Mononuclear cell (primary cell): ENCODE measurements around the gene GPAT3. TPM values are rescaled to one million over a fixed set of nuclear protein-coding genes. Genes with fewer than 3 reads are reported as not detected.

Experiments used
- H3K27me3 ChIP-seq: 2 replicates; pipeline ENCODE4 v1.6.0; 2011; ENCODE audit warnings: low read length, control low read depth; ENCODE audit not compliant: insufficient read depth
- H3K4me1 ChIP-seq: 2 replicates; pipeline ENCODE4 v1.5.1; 2011; ENCODE audit warnings: mild to moderate bottlenecking, low read length, control low read depth; ENCODE audit not compliant: insufficient read depth
- H3K4me3 ChIP-seq: 2 replicates; pipeline ENCODE4 v1.5.1; 2011; ENCODE audit warnings: mild to moderate bottlenecking, low read length, moderate library complexity
- H3K9me3 ChIP-seq: 2 replicates; pipeline ENCODE4 v1.5.1; 2011; ENCODE audit warnings: low read depth, mild to moderate bottlenecking, control low read depth, low read length
- total RNA-seq: library from RNA; depleted of rRNA; stranded (reverse); fragments of >200 nt; gene quantifications from one replicate; pipeline ENCODE4 v1.2.3, GENCODE V29; 2012

GPAT3 gene
- total RNA-seq, 1 donor = 10.1 TPM

- Histone ChIP-seq H3K4me3 (no peak overlapping the region), H3K4me1 (no peaks in the 10 kb centered on the region), H3K27me3 (peaks cover 13% of the 10 kb centered on the region), H3K9me3 (no peaks in the 10 kb centered on the region)
These were observed 8.2 kb upstream of the GPAT3 start for GRCh38 chr4:83527671-83528070.

- H3K9me3 ChIP-seq = no peaks in the 10 kb centered on the region
- peaks cover 33% of the 10 kb centered on the region for H3K27me3 ChIP-seq
- H3K4me1 ChIP-seq = peaks cover 33% of the 10 kb centered on the region
- peak overlapping the region; percentile 77 for H3K4me3 ChIP-seq
These were observed 709 bp downstream of the GPAT3 start for GRCh38 chr4:83536362-83537272.

- Histone ChIP-seq H3K9me3 (no peaks in the 10 kb centered on the region), H3K4me3 (no peak overlapping the region), H3K4me1 (peaks cover 22% of the 10 kb centered on the region), H3K27me3 (no peaks in the 10 kb centered on the region)
These were observed 6.3 kb downstream of the GPAT3 start for GRCh38 chr4:83542225-83542624.

GRCh38 chr4:83546786-83547185 is 10.9 kb downstream of the GPAT3 start:
- Histone ChIP-seq H3K4me1 (peaks cover 27% of the 10 kb centered on the region), H3K4me3 (no peak overlapping the region), H3K9me3 (no peaks in the 10 kb centered on the region), H3K27me3 (no peaks in the 10 kb centered on the region)

GRCh38 chr4:83548151-83548905 is 12.4 kb downstream of the GPAT3 start:
- Histone ChIP-seq H3K4me1 (peaks cover 43% of the 10 kb centered on the region), H3K4me3 (no peak overlapping the region), H3K27me3 (no peaks in the 10 kb centered on the region), H3K9me3 (no peaks in the 10 kb centered on the region)

GRCh38 chr4:83552083-83552482 is 16.2 kb downstream of the GPAT3 start:
- H3K4me3 ChIP-seq = no peak overlapping the region
- no peaks in the 10 kb centered on the region for H3K9me3 ChIP-seq
- no peaks in the 10 kb centered on the region for H3K27me3 ChIP-seq
- H3K4me1 ChIP-seq = peaks cover 62% of the 10 kb centered on the region

GRCh38 chr4:83552924-83553323 is 17.0 kb downstream of the GPAT3 start:
- H3K27me3 ChIP-seq = no peaks in the 10 kb centered on the region
- peaks cover 62% of the 10 kb centered on the region for H3K4me1 ChIP-seq
- no peak overlapping the region for H3K4me3 ChIP-seq
- H3K9me3 ChIP-seq = no peaks in the 10 kb centered on the region

- Histone ChIP-seq H3K9me3 (no peaks in the 10 kb centered on the region), H3K4me1 (peaks cover 79% of the 10 kb centered on the region), H3K4me3 (no peak overlapping the region), H3K27me3 (no peaks in the 10 kb centered on the region)
These were observed 20.2 kb downstream of the GPAT3 start for GRCh38 chr4:83556006-83556707.

GRCh38 chr4:83556816-83557215 is 20.9 kb downstream of the GPAT3 start:
- Histone ChIP-seq H3K4me3 (no peak overlapping the region), H3K27me3 (no peaks in the 10 kb centered on the region), H3K9me3 (no peaks in the 10 kb centered on the region), H3K4me1 (peaks cover 86% of the 10 kb centered on the region)

GRCh38 chr4:83558059-83558653 is 22.2 kb downstream of the GPAT3 start:
- no peaks in the 10 kb centered on the region for H3K9me3 ChIP-seq
- no peak overlapping the region for H3K4me3 ChIP-seq
- H3K4me1 ChIP-seq = peaks cover 73% of the 10 kb centered on the region
- no peaks in the 10 kb centered on the region for H3K27me3 ChIP-seq

- Histone ChIP-seq H3K27me3 (no peaks in the 10 kb centered on the region), H3K4me1 (peaks cover 70% of the 10 kb centered on the region), H3K9me3 (no peaks in the 10 kb centered on the region), H3K4me3 (no peak overlapping the region)
These were observed 22.8 kb downstream of the GPAT3 start for GRCh38 chr4:83558680-83559079.

GRCh38 chr4:83560523-83560922 is 24.6 kb downstream of the GPAT3 start:
- H3K27me3 ChIP-seq = no peaks in the 10 kb centered on the region
- no peaks in the 10 kb centered on the region for H3K9me3 ChIP-seq
- no peak overlapping the region for H3K4me3 ChIP-seq
- peaks cover 61% of the 10 kb centered on the region for H3K4me1 ChIP-seq

- no peaks in the 10 kb centered on the region for H3K27me3 ChIP-seq
- H3K9me3 ChIP-seq = no peaks in the 10 kb centered on the region
- no peak overlapping the region for H3K4me3 ChIP-seq
- H3K4me1 ChIP-seq = peaks cover 52% of the 10 kb centered on the region
These were observed 25.5 kb downstream of the GPAT3 start for GRCh38 chr4:83561381-83561780.

GRCh38 chr4:83563998-83564397 is 28.1 kb downstream of the GPAT3 start:
- no peaks in the 10 kb centered on the region for H3K9me3 ChIP-seq
- no peak overlapping the region for H3K4me3 ChIP-seq
- peaks cover 44% of the 10 kb centered on the region for H3K4me1 ChIP-seq
- H3K27me3 ChIP-seq = no peaks in the 10 kb centered on the region

- H3K4me1 ChIP-seq = peaks cover 34% of the 10 kb centered on the region
- H3K4me3 ChIP-seq = no peak overlapping the region
- H3K27me3 ChIP-seq = no peaks in the 10 kb centered on the region
- H3K9me3 ChIP-seq = no peaks in the 10 kb centered on the region
These were observed 32.2 kb downstream of the GPAT3 start for GRCh38 chr4:83568062-83568461.
